Amygdala (tissue), 56 donors: ENCODE measurements around the gene ZSCAN18.
A peak's percentile ranks its signal among the peaks of the same experiment; 100 is the strongest.

ENCODE experiments used
- DNase-seq, 56 donors: peaks; one replicate each; lab custom pipeline; 2025; lab: John Stamatoyannopoulos, UW

Gene ZSCAN18

GRCh38 chr19:58046856-58047255 is 51.2 kb downstream of the ZSCAN18 start:
- DNase-seq: no peak

- no peak for DNase-seq
Observed at GRCh38 chr19:58045411-58046050, 52.5 kb downstream of the ZSCAN18 start.

DNA sequence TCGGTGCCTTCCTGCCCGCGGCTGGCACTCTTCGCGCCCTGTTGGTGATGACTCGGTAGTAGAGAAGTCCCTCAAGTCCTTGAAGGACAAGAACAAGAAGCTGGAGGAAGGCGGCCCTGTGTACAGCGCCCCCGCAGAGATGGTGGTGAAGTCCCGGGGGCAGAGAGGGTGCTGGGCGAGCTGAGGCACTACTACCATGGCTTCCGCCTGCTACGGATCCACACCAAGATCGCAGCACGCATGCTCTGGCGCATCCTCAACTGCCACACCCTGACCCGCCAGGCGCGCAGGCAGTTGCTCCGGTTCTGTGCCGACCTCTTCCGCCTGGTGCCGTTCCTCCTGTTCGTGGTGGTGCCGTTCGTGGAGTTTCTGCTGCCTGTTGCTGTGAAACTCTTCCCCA is 53.1 kb downstream of the ZSCAN18 start:
- DNase-seq: no peak

DNA sequence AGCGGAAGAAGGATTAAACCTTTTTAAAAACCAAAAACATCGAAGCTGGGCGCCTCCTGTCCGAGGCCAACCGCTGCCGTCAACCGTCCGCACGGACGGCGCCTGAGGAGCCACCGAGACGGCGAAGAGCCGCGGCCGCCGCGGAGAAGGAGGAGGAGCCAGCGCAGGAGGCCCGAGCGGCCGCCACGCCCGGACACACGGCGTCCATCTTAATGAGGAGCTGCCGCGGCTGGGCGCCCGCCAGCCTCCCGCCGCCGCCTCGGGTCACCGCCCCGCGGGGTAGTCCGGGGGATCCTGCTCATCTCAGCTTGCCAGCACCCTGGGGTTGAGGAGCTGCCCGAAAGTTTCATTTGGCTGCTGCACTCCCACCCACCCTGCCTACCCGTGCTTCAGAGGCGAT is 53.6 kb downstream of the ZSCAN18 start:
- no peak for DNase-seq

DNA sequence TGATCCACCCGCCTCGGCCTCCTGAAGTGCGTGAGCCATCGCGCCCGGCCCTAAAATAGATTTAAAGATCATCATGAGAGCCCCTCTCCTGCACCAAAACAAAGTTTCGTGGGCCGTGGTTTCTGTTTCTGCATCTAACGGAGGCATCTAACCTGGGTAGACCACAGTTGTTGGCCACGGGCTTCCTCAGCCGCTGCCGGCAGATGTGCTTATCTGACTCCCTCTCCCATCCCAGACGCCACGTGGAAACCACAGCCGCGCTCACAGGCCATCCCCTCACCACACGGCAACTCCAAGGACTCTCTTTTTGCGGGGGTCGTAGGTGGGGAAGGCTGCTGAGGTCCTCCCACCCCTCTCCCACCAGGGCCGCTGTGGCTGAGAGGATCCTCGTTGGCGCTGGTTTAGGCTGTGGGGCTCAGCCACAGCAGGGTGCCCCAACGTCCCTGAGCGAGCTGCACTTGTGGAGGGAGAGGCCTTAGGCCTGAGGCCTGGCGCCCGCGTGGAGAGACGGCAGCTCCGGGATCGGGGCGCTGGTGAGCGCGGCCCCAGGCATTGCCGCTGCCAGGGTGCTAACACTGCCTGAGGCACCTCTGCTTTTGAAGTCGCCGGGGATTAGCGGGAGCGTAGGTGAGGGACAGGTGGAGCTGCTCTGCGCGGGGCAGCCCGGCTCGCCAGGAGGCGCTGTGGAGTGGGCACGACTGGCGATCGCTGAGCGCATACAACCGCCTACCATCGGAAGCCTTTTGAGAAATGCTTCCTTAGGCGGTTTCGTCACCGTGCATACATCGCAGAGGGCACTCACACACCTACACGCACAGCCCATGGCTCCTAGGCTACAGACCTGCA is 55.3 kb downstream of the ZSCAN18 start:
- no peak for DNase-seq

- DNase-seq: no peak
Observed at GRCh38 chr19:58040751-58041525, 57.1 kb downstream of the ZSCAN18 start.

DNA sequence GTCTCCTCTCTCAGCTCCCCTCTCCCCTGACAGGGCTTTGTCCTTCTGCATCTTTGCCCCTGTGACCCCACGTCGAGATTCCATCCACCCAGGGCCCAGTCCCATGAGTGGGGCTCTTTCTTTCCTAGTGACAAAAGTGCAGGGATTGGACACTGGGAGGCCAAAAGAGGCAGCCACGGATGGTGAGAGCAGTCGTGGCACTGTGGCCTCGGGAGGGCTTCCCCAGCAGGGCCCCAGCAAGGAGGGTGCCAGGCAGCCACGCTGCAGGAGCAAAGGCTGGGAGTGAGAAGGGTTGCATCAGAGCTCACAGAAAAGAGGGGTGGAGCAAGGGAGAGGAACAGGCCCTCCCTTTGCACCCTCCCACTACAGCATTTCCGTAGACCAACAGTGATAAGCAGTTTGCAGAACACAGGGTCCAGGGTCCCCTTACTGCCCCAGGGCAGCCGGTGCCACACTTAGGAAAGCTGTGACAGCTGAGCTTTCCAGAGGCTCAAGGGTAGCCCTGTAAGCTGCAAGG is 59.3 kb downstream of the ZSCAN18 start:
- DNase-seq: no peak

- DNase-seq: peak in 31 of 56 donors; percentile 2 to 71 (median 23)
Observed at GRCh38 chr19:58037927-58038687, 59.9 kb downstream of the ZSCAN18 start.

DNA sequence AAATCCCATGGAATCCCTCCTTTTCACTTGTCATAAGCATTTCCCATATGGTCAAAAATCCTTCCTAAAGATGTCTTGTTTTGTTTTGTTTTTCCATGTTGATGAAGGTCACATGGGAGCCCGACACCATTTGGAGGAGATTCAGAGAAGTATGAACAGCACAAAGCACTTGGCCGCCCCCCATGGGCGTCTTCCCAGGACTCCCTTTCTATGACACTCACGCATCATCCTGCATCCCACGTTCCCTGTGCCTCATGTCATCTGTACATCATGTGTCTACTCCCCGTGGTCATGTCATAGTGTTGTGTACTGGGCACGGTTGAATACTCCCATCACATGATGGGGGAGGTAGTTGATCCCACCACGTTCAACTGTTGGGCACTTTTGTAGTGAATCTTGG is 62.2 kb downstream of the ZSCAN18 start:
- peak in 2 of 56 donors; percentile 4 to 5 for DNase-seq

- DNase-seq: peak in 4 of 56 donors; percentile 5 to 29 (median 26)
Observed at GRCh38 chr19:58034477-58034793, 63.6 kb downstream of the ZSCAN18 start.
